Neuronal stem cell (in vitro differentiated cells): ENCODE data around the gene JPH4.

ENCODE experiments used
- DNase-seq: peaks from one replicate; pipeline ENCODE4 v3.0.0-alpha.2; 2013; ENCODE audit warnings: low spot score
- H2AFZ ChIP-seq: one replicate; pipeline ENCODE4 v1.6.1; 2013; ENCODE audit warnings: mild to moderate bottlenecking, low read length, inconsistent platforms
- H2AK5ac ChIP-seq: 2 replicates; pipeline ENCODE4 v1.6.1; 2013; ENCODE audit warnings: low read depth, mild to moderate bottlenecking, inconsistent platforms, low read length, moderate library complexity, mixed read lengths
- H2BK120ac ChIP-seq: 2 replicates; pipeline ENCODE4 v1.6.1; 2013; ENCODE audit warnings: low read depth, mild to moderate bottlenecking, inconsistent platforms, low read length, moderate library complexity, mixed read lengths
- H2BK12ac ChIP-seq: one replicate; pipeline ENCODE4 v1.6.1; 2013; ENCODE audit warnings: low read length, inconsistent platforms
- H2BK15ac ChIP-seq: 2 replicates; pipeline ENCODE4 v1.6.1; 2013; ENCODE audit warnings: mild to moderate bottlenecking, low read length, inconsistent platforms, mixed read lengths
- H2BK5ac ChIP-seq: one replicate; pipeline ENCODE4 v1.6.1; 2013; ENCODE audit warnings: inconsistent platforms, mild to moderate bottlenecking, low read length, moderate library complexity
- H3K14ac ChIP-seq: one replicate; pipeline ENCODE4 v1.6.1; 2013; ENCODE audit warnings: low read length, inconsistent platforms
- H3K18ac ChIP-seq: 2 replicates; pipeline ENCODE4 v1.6.1; 2013; ENCODE audit warnings: low read length, inconsistent platforms
- H3K23ac ChIP-seq: 2 replicates; pipeline ENCODE4 v1.6.1; 2013; ENCODE audit warnings: low read depth, mild to moderate bottlenecking, mixed read lengths, low read length, inconsistent platforms; ENCODE audit not compliant: poor library complexity
- H3K27ac ChIP-seq: replicated peaks from 3 replicates; pipeline ENCODE4 v1.5.1; 2013; ENCODE audit warnings: low read length, inconsistent platforms
- H3K27me3 ChIP-seq, 3 experiments: 2 replicates each; pipeline ENCODE4 v1.6.1; 2013; ENCODE audit warnings: low read length in 3 of 3, mild to moderate bottlenecking in 2 of 3, inconsistent platforms in 1 of 3, low read depth in 1 of 3, mixed read lengths in 1 of 3, moderate library complexity in 1 of 3; ENCODE audit not compliant: control insufficient read depth in 3 of 3, insufficient read depth in 3 of 3
- H3K36me3 ChIP-seq, 2 donors: replicated peaks in 1 of 2; 2 replicates each; pipeline ENCODE4 v1.6.1; 2013; ENCODE audit warnings: low read length in 2 of 2; ENCODE audit not compliant: control insufficient read depth in 2 of 2, insufficient read depth in 2 of 2
- H3K4ac ChIP-seq: 2 replicates; pipeline ENCODE4 v1.6.1; 2013; ENCODE audit warnings: inconsistent platforms, mild to moderate bottlenecking, low read length, moderate library complexity
- H3K4me1 ChIP-seq, 2 donors: 1 replicate in 1 of 2; 2 replicates in 1 of 2; pipeline ENCODE4 v1.6.1; 2013; ENCODE audit warnings: low read length in 2 of 2, low read depth in 1 of 2; ENCODE audit not compliant: control insufficient read depth in 2 of 2, insufficient read depth in 1 of 2
- H3K4me2 ChIP-seq: one replicate; pipeline ENCODE4 v1.6.1; 2013; ENCODE audit warnings: mild to moderate bottlenecking, low read length, inconsistent platforms; ENCODE audit not compliant: insufficient read depth, poor library complexity, severe bottlenecking
- H3K4me3 ChIP-seq, 2 donors: 2 replicates each; pipeline ENCODE4 v1.5.1; 2013; ENCODE audit warnings: low read length in 2 of 2, mild to moderate bottlenecking in 2 of 2, inconsistent platforms in 1 of 2, moderate library complexity in 1 of 2
- H3K79me1 ChIP-seq: one replicate; pipeline ENCODE4 v1.6.1; 2013; ENCODE audit warnings: low read depth, mild to moderate bottlenecking, inconsistent platforms, low read length, moderate library complexity
- H3K9ac ChIP-seq: one replicate; pipeline ENCODE4 v1.6.1; 2013; ENCODE audit warnings: mild to moderate bottlenecking, low read depth, low read length, inconsistent platforms; ENCODE audit not compliant: poor library complexity
- H3K9me3 ChIP-seq, 2 donors: replicated peaks in 1 of 2; 2 replicates each; pipeline versions ENCODE3 to v1.6.1; 2013; ENCODE audit warnings: low read length in 2 of 2, mild to moderate bottlenecking in 2 of 2, inconsistent platforms in 1 of 2, low read depth in 1 of 2, mixed read lengths in 1 of 2, moderate library complexity in 1 of 2; ENCODE audit not compliant: control insufficient read depth in 2 of 2, insufficient read depth in 1 of 2
- H4K8ac ChIP-seq: one replicate; pipeline ENCODE4 v1.6.1; 2013; ENCODE audit warnings: low read depth, mild to moderate bottlenecking, inconsistent platforms, low read length, moderate library complexity
- H4K91ac ChIP-seq: one replicate; pipeline ENCODE4 v1.6.1; 2013; ENCODE audit warnings: low read length, low read depth, mild to moderate bottlenecking, inconsistent platforms; ENCODE audit not compliant: poor library complexity
- WGBS, 2 donors: extraction: QIAGEN DNeasy Blood & Tissue Kit; methylation state at CpG; one replicate each; pipeline ENCODE4 v1.1.7; 2013; ENCODE audit warnings: missing lambda C conversion rate in 2 of 2, mixed read lengths in 1 of 2; ENCODE audit not compliant: insufficient read length in 2 of 2, insufficient replicate concordance in 1 of 2; ENCODE audit errors: extremely low coverage in 2 of 2; 5-methylcytosine and 5-hydroxymethylcytosine counted together

Gene JPH4

DNA sequence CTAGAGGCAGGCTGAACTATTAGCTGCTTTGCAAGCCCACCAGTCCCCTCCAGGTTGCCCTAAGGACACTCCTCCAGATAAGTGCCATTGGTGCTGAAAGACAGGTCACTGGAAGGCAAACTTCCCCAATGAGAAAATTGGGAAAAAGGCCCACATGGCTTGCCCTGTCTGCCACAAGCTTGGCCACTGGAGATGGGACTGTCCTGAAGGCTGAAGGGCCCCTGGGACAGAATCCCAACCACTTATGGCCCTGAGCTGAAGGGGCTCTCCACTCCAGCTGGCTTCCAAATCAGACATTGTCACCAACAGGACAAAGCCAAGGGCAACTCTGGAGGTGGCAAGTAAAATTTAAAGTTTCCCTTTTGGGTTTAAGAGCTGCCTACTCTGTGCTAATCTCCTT lies 45.4 kb upstream of the JPH4 start:
- Histone ChIP-seq H4K8ac (no peak overlapping the region), H3K4me1 (no peaks in the 10 kb centered on the region)

DNA sequence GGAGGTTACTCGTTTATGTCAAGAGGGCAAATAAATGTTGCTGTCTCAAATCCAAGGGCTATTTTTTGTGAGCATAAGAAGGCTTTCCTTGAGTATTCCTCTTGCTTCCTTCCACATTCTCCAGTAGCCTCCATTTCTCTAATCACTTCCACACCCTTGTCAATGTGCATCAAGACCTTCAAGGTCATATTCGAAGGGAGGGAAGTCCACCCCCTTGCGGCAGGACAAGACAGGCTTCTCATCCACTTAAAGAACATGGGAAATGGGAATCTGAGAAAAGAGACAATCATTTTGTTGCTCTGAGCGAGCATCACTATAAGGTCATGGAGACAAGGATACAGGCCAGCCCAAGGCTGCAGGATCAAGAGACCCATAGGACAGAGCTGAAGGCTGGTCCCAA lies 44.4 kb upstream of the JPH4 start:
- Histone ChIP-seq H3K9me3 (peaks cover 6 to 20% of the 10 kb centered on the region in 2 donors), H3K9ac (no peak overlapping the region), H2AK5ac (no peak overlapping the region), H3K27ac (no peak overlapping the region), H3K4ac (no peak overlapping the region), H2BK120ac (no peak overlapping the region), H3K18ac (no peak overlapping the region), H3K27me3 (no peaks in the 10 kb centered on the region), H3K79me1 (no peaks in the 10 kb centered on the region), H3K14ac (no peak overlapping the region), H2BK15ac (no peak overlapping the region), H4K91ac (no peak overlapping the region), H2BK12ac (no peak overlapping the region), H3K4me3 (no peak overlapping the region), H3K4me1 (no peaks in the 10 kb centered on the region), H2AFZ (no peak overlapping the region), H3K23ac (no peak overlapping the region), H2BK5ac (no peak overlapping the region), H3K36me3 (no peaks in the 10 kb centered on the region), H3K4me2 (no peak overlapping the region), H4K8ac (no peak overlapping the region)
- no CpG with 5 or more reads among the region's 4 CpGs for WGBS, 2 donors
- DNase-seq, result no peak

More for the DNA sequence above, 45.4 kb upstream of the JPH4 start:
- Histone ChIP-seq H3K4me3 (no peak overlapping the region), H3K27ac (no peak overlapping the region), H2BK15ac (no peak overlapping the region), H3K9ac (no peak overlapping the region), H3K79me1 (no peaks in the 10 kb centered on the region), H3K36me3 (no peaks in the 10 kb centered on the region), H2AK5ac (no peak overlapping the region), H2BK5ac (no peak overlapping the region), H3K9me3 (peaks cover 6 to 20% of the 10 kb centered on the region in 2 donors), H3K23ac (no peak overlapping the region), H3K4me2 (no peak overlapping the region), H3K18ac (no peak overlapping the region), H3K4ac (no peak overlapping the region), H3K14ac (no peak overlapping the region), H4K91ac (no peak overlapping the region), H2AFZ (no peak overlapping the region), H2BK12ac (no peak overlapping the region), H2BK120ac (no peak overlapping the region), H3K27me3 (no peaks in the 10 kb centered on the region)
- no peak for DNase-seq

DNA sequence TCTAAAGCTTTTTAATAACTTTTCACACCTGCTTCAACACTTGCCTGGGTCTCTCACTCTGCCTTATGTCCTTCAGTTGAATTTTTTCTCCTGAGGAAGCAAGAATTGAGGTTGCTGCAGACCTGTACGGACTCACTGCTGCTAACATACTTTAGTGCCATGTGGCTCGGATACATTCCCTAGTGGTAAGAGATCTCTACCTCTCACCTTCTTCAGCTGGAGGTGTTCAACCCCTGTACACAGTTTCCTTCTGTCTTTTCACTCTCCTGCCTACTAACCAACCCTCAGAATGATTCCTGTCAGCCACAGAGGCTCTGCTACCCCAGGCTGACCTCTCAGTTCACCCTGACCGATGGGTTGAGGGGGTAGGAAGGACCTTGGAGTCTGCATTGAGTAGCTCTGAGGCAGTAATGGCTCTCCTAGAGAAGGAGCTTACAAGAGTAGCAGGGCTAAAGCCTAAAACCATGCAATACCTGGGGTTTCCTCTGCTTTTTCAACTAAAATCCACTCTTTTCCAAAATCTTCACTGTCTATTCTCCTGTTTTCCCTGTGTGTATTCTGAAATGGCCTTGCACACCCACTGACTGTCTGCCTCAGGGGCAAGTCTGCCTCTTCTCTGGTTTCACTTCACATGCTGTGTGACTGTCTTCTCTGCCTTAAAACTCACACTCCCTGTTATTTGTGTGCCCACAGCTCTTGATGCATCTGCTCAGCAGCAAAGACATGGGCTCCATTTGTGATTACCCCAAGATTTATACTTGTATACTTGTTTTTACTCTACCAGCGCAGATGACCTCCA lies 43.5 kb upstream of the JPH4 start:
- H4K8ac ChIP-seq, result no peak overlapping the region
- H2BK12ac ChIP-seq, result no peak overlapping the region
- no peak overlapping the region for H2BK15ac ChIP-seq
- H4K91ac ChIP-seq, result no peak overlapping the region
- no peak overlapping the region for H2AK5ac ChIP-seq
- no peak overlapping the region for H3K14ac ChIP-seq
- WGBS, 2 donors, result no CpG with 5 or more reads among the region's 4 CpGs
- peaks cover 6 to 20% of the 10 kb centered on the region in 2 donors for H3K9me3 ChIP-seq
- no peaks in the 10 kb centered on the region for H3K4me1 ChIP-seq
- H2BK120ac ChIP-seq, result no peak overlapping the region
- H3K23ac ChIP-seq, result no peak overlapping the region
- no peaks in the 10 kb centered on the region for H3K27me3 ChIP-seq
- no peaks in the 10 kb centered on the region for H3K79me1 ChIP-seq
- H2AFZ ChIP-seq, result no peak overlapping the region
- no peak for DNase-seq
- H3K4me2 ChIP-seq, result no peak overlapping the region
- H3K18ac ChIP-seq, result no peak overlapping the region
- no peak overlapping the region for H2BK5ac ChIP-seq
- no peak overlapping the region for H3K4me3 ChIP-seq
- no peaks in the 10 kb centered on the region for H3K36me3 ChIP-seq
- no peak overlapping the region for H3K4ac ChIP-seq
- no peak overlapping the region for H3K27ac ChIP-seq
- H3K9ac ChIP-seq, result no peak overlapping the region

DNA sequence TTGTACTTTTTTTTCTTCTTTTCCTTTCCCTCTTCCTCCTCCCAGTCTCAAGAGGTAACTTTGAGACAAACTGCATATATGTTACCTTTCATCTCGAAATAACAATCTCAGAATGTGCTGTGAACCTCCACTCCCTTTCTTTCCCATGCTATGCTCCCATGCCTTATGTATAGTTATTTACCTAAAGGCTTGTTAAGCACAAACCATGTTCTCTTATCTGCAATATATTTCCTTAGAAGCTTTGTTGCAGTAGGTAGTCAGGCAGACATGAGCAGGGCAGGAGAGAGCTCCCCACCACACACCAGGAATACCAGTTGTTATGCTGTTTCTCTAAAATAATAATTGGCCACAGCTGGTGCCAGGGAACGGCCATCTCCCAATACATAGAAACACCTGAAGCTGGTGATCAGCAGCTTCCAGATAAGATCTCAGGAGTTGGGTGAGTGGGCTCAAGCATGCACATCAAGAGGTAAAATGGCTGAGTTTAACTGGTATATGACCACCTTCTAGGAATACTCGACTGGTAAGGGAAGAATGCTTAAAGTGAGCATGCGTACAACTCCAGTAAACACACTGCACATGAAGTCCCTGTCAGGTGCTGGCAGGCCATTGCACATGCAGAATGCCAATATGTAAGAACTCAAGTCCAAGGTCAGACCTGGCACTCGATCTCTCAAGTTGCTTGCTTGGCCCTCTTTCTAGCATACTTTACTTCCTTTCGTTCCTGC lies 42.8 kb upstream of the JPH4 start:
- Histone ChIP-seq H2BK5ac (no peak overlapping the region), H3K4me2 (no peak overlapping the region), H3K4me3 (no peak overlapping the region), H2AK5ac (no peak overlapping the region), H3K18ac (no peak overlapping the region), H3K4ac (no peak overlapping the region), H3K4me1 (no peaks in the 10 kb centered on the region), H3K27me3 (no peaks in the 10 kb centered on the region), H3K14ac (no peak overlapping the region), H2AFZ (no peak overlapping the region), H3K23ac (no peak overlapping the region), H3K36me3 (no peaks in the 10 kb centered on the region), H3K79me1 (no peaks in the 10 kb centered on the region), H4K91ac (no peak overlapping the region), H4K8ac (no peak overlapping the region), H3K27ac (no peak overlapping the region), H3K9me3 (peaks cover 6 to 20% of the 10 kb centered on the region in 2 donors), H2BK120ac (no peak overlapping the region), H2BK12ac (no peak overlapping the region), H3K9ac (no peak overlapping the region), H2BK15ac (no peak overlapping the region)
- no peak for DNase-seq
- WGBS, 2 donors, result no CpG with 5 or more reads among the region's 6 CpGs
